Activated CD8-positive, alpha-beta memory T cell treated with anti-CD3 and anti-CD28 coated beads, Interleukin-2, amount 10 ng/mL, durations not matched to agents 7 days and 5 days (primary cell): ENCODE measurements around the gene LRRC23. TPM values are rescaled to one million over a fixed set of nuclear protein-coding genes. Genes with fewer than 3 reads are reported as not detected.
A peak's percentile ranks its signal among the peaks of the same experiment; 100 is the strongest.

Experiments
- ATAC-seq: fragments of 150-1000 bp; cut with Tn5 transposase; one replicate; pipeline ENCODE4 v1.10.0; 2021; ENCODE audit warnings: moderate library complexity
- CTCF ChIA-PET: fragments of 350-600 bp; sonication (Branson Sonifier 250); formaldehyde crosslinking; loops from one replicate; lab custom pipeline; 2021; ENCODE audit warnings: antibody characterized with exemption; lab: Charles Lee
- DNase-seq: peaks from one replicate; pipeline ENCODE4 v3.0.0-alpha.2; 2020
- H3K27ac Mint-ChIP-seq: one replicate; pipeline ENCODE4 v1.8.0; 2021; ENCODE audit warnings: mild to moderate bottlenecking, mixed read lengths
- H3K27me3 Mint-ChIP-seq: one replicate; pipeline ENCODE4 v1.8.0; 2021; ENCODE audit warnings: mixed read lengths
- H3K36me3 Mint-ChIP-seq: one replicate; pipeline ENCODE4 v1.8.0; 2021; ENCODE audit warnings: mild to moderate bottlenecking, mixed read lengths
- H3K4me1 Mint-ChIP-seq: one replicate; pipeline ENCODE4 v1.8.0; 2021; ENCODE audit warnings: mixed read lengths
- H3K4me3 Mint-ChIP-seq: one replicate; pipeline ENCODE4 v1.8.0; 2021; ENCODE audit warnings: mild to moderate bottlenecking, moderate library complexity, mixed read lengths
- H3K9me3 Mint-ChIP-seq: one replicate; pipeline ENCODE4 v1.8.0; 2022; ENCODE audit warnings: low read depth, mixed read lengths
- total RNA-seq, 2 experiments: library from RNA; stranded (reverse); gene quantifications; one replicate each; pipeline ENCODE4 v1.2.3, GENCODE V29; 2021

The LRRC23 gene
- total RNA-seq, 2 experiments from 2014 or later, result 4.9 to 8.7 TPM

DNA sequence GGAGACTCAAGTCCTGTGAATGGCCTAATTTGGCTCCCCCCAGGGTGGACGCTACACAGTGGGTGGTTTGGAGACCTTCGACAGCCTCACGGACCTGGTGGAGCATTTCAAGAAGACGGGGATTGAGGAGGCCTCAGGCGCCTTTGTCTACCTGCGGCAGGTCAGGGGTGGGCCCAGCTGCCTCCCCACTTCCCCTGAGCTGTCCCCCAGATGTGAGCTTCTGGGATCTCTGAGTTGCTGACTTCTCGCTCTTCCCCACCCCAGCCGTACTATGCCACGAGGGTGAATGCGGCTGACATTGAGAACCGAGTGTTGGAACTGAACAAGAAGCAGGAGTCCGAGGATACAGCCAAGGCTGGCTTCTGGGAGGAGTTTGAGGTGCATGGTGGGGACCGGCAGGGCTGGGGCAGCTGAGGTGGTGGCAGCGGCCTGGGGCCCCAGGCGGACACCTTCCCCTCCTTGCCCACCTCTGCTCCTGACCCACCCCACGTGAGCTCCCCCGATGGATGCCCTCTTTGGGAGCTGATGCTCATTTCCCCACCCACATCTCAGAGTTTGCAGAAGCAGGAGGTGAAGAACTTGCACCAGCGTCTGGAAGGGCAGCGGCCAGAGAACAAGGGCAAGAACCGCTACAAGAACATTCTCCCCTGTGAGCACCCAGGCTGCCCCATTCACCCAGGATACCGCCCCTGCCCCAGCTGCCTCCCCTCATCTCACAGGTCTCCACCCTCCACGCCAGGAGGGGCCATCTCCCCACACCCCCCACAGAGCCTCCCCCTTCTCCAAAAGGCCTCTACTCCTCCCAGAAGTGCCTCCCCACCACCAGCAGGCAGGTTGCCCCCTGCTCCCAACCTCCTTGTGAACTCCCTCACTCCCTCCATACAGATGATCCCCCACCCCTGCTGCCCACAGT lies 50.7 kb downstream of the LRRC23 start:
- ATAC-seq (no peak), DNase-seq (peak; percentile 41)
- H3K4me3 Mint-ChIP-seq, result peak overlapping the region; percentile 64
- CTCF ChIA-PET, result interaction anchor here (1.1 to 13.5 kb wide), 5 partner anchors 8 to 83 kb away, joined by 3 to 709 read pairs (median 4); partner anchors contain the start of genes C12orf57, PTPN6 and RNU7-1
- no peaks in the 10 kb centered on the region for H3K27me3 Mint-ChIP-seq
- no peaks in the 10 kb centered on the region for H3K9me3 Mint-ChIP-seq
- H3K4me1 Mint-ChIP-seq, result peaks cover 79% of the 10 kb centered on the region
- H3K27ac Mint-ChIP-seq, result peak overlapping the region; percentile 96
- H3K36me3 Mint-ChIP-seq, result peaks cover 75% of the 10 kb centered on the region

DNA sequence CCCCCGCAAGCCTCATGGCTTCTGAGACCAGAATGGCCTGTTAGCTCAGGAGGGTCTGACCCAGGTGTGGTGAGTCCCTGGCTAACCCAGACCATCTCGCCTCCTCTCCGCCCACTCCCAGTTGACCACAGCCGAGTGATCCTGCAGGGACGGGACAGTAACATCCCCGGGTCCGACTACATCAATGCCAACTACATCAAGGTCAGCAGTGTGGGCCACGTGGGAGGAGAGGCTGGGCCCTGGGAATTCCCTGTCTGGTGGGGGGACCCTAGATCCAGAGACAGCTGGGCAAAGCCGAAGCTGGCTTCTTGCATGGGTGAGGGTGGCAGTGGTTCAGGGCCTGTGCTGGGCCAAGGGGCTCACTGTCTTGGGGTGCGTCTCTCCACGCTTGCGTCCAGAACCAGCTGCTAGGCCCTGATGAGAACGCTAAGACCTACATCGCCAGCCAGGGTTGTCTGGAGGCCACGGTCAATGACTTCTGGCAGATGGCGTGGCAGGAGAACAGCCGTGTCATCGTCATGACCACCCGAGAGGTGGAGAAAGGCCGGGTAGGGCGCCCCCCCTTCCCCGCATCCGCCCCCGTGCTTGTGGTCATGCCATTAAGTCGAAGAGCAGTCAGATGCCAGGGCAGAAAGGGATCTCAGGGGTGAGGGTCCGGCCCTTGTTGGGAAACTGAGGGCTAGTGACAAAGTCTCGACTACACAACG lies 51.6 kb downstream of the LRRC23 start:
- peaks cover 82% of the 10 kb centered on the region for H3K36me3 Mint-ChIP-seq
- DNase-seq (no peak), ATAC-seq (no peak)
- H3K4me1 Mint-ChIP-seq, result peaks cover 81% of the 10 kb centered on the region
- no peaks in the 10 kb centered on the region for H3K9me3 Mint-ChIP-seq
- H3K4me3 Mint-ChIP-seq, result peak overlapping the region; percentile 64
- peak overlapping the region; percentile 96 for H3K27ac Mint-ChIP-seq
- CTCF ChIA-PET, result interaction anchor here (0.7 to 13.5 kb wide), 6 partner anchors 8 to 155 kb away, joined by 3 to 709 read pairs (median 4); partner anchors contain the start of genes C12orf57, PTPN6 and RNU7-1
- no peaks in the 10 kb centered on the region for H3K27me3 Mint-ChIP-seq

DNA sequence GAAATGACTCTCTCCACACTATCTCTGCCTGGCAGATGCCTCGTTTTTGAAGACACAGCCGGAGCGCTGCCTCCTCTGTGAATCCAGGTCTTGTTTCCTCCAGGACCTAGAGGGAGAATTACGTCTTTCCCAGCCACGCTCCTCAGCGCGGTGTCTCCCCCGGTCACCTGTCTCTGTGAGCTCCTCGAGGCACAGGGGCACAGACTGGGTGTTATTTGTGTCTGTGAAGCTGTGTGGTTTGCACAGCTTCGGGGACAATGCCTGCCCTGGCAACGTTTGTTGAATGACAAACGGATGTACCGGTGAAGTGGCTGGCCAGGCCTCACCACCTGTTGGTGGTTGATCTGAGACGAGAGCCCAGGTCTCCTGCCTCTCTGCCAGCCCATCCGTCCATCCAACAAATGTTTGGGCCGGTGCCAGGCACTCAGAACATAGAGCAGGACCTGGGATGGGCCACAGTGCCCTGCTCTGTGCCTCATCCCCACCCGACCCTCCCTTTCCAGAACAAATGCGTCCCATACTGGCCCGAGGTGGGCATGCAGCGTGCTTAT lies 52.6 kb downstream of the LRRC23 start:
- H3K27ac Mint-ChIP-seq, result peak overlapping the region; percentile 96
- peak; percentile 72 for DNase-seq
- no peak for ATAC-seq
- CTCF ChIA-PET, result interaction anchor here (0.7 to 13.5 kb wide), 9 partner anchors 9 to 174 kb away, joined by 3 to 709 read pairs (median 5); partner anchors contain the start of genes C12orf57, C1RL, PTPN6 and RNU7-1
- H3K36me3 Mint-ChIP-seq, result peaks cover 78% of the 10 kb centered on the region
- H3K9me3 Mint-ChIP-seq, result no peaks in the 10 kb centered on the region
- peaks cover 91% of the 10 kb centered on the region for H3K4me1 Mint-ChIP-seq
- no peaks in the 10 kb centered on the region for H3K27me3 Mint-ChIP-seq
- peak overlapping the region; percentile 64 for H3K4me3 Mint-ChIP-seq

DNA sequence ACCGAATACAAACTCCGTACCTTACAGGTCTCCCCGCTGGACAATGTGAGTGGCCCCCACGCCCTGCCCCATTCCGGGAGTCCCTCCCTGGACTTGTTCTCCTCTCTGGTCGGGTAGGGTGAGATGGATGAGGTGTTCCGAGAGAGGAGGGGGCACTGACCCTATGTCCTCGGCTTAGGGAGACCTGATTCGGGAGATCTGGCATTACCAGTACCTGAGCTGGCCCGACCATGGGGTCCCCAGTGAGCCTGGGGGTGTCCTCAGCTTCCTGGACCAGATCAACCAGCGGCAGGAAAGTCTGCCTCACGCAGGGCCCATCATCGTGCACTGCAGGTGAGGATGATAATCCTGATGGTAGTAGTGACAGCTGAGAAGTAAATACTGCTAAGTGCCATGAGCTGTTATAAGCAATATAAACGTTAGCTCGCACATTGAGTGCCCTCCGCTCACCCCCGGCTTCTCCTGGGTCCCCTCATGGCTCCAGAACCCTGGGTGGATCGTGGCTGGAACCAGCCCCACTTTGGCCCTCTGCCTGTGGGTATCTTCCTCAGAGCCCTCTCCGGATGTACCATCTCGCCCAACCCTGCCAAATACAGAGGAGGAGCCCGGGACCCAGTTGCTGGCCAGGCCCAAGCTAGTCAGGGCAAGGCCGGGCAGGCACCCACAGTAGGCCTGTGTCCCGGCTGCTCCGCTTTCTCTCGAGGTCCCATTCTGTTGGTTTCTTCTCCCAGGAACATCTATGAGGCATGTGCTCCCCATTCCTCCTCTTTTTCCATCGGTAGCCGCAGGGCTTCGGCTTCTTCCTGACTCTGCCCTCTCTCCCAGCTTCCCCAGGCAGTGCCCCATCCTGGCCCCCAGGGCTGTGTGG lies 53.4 kb downstream of the LRRC23 start:
- no peaks in the 10 kb centered on the region for H3K27me3 Mint-ChIP-seq

DNA sequence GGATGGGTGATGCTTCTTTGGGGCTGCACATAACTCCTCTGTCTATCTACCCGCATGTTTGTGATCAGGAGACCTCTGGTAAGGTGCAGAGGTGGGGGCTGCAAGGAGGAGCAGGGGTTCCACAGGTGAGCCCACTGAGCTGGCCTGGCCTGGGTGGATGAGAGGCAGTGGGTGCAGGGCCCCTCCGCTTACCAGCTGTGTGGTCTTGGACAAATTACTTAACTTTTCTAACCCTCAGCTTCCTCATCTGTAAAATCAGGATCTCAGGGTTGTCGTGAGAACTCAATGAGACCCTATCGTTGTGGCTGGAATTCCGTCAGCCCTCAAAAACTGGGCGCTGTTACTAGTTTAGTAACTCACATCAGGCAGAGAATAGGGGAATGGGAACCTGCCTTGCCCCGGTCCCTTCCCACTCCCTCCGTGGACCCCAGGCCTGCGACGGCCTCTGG lies 54.0 kb downstream of the LRRC23 start:
- Mint-ChIP-seq H3K36me3 (peaks cover 68% of the 10 kb centered on the region), H3K27me3 (no peaks in the 10 kb centered on the region), H3K4me1 (peaks cover 89% of the 10 kb centered on the region), H3K27ac (peak overlapping the region; percentile 96), H3K9me3 (no peaks in the 10 kb centered on the region), H3K4me3 (peak overlapping the region; percentile 79)
- DNase-seq (peak; percentile 46), ATAC-seq (no peak)
- CTCF ChIA-PET, result interaction anchor here (1.0 to 13.5 kb wide), 9 partner anchors 11 to 152 kb away, joined by 4 to 709 read pairs (median 8); partner anchors contain the start of genes ATN1, C12orf57, C1RL and LRRC23

More for the DNA sequence above, 53.4 kb downstream of the LRRC23 start:
- DNase-seq (no peak), ATAC-seq (no peak)
- Mint-ChIP-seq H3K36me3 (peaks cover 71% of the 10 kb centered on the region), H3K9me3 (no peaks in the 10 kb centered on the region), H3K4me3 (peak overlapping the region; percentile 79), H3K27ac (peak overlapping the region; percentile 96), H3K4me1 (peaks cover 94% of the 10 kb centered on the region)
- CTCF ChIA-PET, result interaction anchor here (0.9 to 13.5 kb wide), 13 partner anchors 8 to 173 kb away, joined by 3 to 709 read pairs (median 8); partner anchors contain the start of genes ATN1, C12orf57, C1RL and LRRC23

DNA sequence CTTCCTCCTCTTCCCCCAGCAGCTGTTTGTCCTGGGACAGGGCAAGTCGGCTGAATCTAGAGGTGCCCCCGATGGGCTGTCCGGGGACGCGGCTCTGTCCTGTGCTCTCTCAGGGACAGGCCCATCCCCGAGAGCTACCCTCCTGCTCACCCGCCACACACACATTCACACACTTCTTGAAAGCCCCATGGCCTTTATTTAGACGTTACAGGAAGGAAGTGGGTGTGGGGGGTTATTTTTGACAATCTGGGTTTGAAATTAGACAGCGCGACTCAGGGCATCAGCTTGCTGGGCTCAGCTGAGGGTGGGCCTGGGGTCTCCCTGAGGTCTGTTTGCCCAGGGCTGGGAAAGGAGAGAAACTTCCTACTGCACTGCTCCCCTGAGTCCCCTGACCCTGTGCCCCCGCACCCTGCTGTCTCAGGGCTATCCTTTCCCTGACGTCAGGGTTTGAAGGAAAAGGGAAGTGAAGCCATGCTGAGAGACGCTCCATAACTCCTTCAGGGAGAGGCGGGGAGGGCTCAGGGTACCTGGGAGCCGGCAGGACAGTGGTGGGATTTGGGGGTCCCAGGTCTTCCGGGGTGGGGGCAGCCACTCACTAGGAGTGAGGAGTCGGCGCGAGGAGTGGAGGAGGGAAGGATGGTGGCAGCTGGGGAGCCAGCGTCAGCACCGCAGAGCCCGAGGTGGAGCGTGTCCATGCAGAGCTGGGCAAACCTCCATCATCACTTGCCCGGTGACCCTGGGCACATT lies 54.6 kb downstream of the LRRC23 start:
- CTCF ChIA-PET, result interaction anchor here (1.0 to 13.5 kb wide), 8 partner anchors 10 to 152 kb away, joined by 4 to 709 read pairs (median 10); partner anchors contain the start of genes ATN1, C12orf57, C1RL and LRRC23
- peak; percentile 87 for DNase-seq
- peaks cover 63% of the 10 kb centered on the region for H3K36me3 Mint-ChIP-seq

DNA sequence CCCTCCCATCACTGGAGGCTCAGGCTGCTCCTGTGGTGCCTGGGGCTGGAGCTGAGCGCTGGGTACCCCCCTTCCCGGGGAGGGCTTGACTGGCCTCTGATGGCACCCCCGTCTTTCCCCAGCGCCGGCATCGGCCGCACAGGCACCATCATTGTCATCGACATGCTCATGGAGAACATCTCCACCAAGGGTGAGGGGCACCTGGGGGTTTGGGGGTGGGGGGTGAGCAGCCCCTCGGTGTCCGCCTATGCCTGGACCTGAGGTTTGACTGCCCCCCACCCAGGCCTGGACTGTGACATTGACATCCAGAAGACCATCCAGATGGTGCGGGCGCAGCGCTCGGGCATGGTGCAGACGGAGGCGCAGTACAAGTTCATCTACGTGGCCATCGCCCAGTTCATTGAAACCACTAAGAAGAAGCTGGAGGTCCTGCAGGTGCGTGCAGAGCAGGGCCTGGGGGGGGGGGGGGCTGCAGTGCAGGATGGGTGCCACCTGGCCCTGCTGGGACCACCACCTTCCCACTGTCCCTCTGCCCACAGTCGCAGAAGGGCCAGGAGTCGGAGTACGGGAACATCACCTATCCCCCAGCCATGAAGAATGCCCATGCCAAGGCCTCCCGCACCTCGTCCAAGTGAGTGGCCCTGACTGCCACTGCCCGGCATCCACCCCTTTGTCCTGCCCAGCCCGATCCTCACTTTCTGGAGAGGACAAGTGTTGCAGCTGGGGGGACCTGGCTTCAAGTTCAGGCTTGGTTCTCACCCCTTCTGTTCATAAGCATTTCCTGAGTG lies 55.4 kb downstream of the LRRC23 start:
- peaks cover 82% of the 10 kb centered on the region for H3K4me1 Mint-ChIP-seq
- H3K4me3 Mint-ChIP-seq, result peak overlapping the region; percentile 79
- CTCF ChIA-PET, result interaction anchor here (1.3 to 13.5 kb wide), 11 partner anchors 9 to 206 kb away, joined by 3 to 709 read pairs (median 8); partner anchors contain the start of genes ATN1, C12orf57, PTPN6 and RNU7-1
- peak overlapping the region; percentile 96 for H3K27ac Mint-ChIP-seq
- peaks cover 60% of the 10 kb centered on the region for H3K36me3 Mint-ChIP-seq
- H3K27me3 Mint-ChIP-seq, result no peaks in the 10 kb centered on the region
- ATAC-seq, result no peak
- no peak for DNase-seq
- no peaks in the 10 kb centered on the region for H3K9me3 Mint-ChIP-seq

More for the DNA sequence above, 54.6 kb downstream of the LRRC23 start:
- Mint-ChIP-seq H3K4me3 (peak overlapping the region; percentile 79), H3K27ac (peak overlapping the region; percentile 96), H3K27me3 (no peaks in the 10 kb centered on the region), H3K4me1 (peaks cover 84% of the 10 kb centered on the region), H3K9me3 (no peaks in the 10 kb centered on the region)
- ATAC-seq, result peak; percentile 61

DNA sequence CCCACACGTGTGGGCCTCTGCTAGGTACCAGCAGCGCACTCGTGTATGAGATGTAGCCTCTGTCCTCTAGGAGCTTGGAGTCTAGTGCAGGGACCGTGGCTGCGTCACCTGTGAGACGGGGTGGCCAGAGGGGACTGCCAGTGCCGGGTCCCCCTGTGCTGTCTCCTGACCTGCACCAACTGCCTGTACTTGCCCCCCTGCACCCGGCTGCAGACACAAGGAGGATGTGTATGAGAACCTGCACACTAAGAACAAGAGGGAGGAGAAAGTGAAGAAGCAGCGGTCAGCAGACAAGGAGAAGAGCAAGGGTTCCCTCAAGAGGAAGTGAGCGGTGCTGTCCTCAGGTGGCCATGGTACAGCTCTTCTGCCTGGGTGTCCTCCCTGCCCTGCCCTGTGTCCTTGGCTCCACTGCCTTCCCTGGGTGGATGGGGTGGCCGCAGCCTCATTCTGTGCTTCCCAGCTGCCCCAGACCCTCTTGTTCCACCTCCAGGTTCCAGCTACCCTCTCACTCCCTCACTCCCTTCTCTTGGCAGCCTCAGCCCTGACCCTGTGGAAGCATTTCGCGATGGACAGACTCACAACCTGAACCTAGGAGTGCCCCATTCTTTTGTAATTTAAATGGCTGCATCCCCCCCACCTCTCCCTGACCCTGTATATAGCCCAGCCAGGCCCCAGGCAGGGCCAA lies 56.1 kb downstream of the LRRC23 start:
- Mint-ChIP-seq H3K36me3 (peaks cover 61% of the 10 kb centered on the region), H3K27me3 (no peaks in the 10 kb centered on the region), H3K4me3 (peak overlapping the region; percentile 61), H3K4me1 (peaks cover 82% of the 10 kb centered on the region), H3K27ac (peak overlapping the region; percentile 96), H3K9me3 (no peaks in the 10 kb centered on the region)
- peak; percentile 85 for DNase-seq
- ATAC-seq, result peak; percentile 37
- CTCF ChIA-PET, result interaction anchor here (0.9 to 13.5 kb wide), 13 partner anchors 16 to 207 kb away, joined by 3 to 709 read pairs (median 6); partner anchors contain the start of genes ATN1, C12orf57, LPCAT3 and PTPN6

DNA sequence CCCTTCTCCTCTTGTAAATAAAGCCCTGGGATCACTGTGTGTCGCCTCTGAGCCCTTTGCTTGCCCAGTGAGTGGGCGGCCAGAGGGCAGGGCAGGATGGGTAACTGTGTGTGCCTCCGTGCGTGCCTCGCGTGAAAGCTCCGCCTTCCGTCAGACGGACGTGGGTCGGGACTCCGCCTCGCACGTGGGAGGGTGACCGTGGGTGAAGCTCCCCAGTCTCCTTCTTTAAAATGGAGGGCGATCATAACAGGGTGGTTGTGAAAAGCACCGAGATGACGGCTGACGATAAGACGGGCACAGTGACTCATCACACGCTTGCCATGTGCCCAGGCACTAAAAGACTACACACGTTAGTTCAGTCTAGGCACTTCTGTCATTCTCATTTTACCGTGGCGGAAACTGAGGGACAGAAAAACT lies 56.7 kb downstream of the LRRC23 start:
- H3K36me3 Mint-ChIP-seq, result peaks cover 59% of the 10 kb centered on the region
- CTCF ChIA-PET, result interaction anchor here (0.8 to 13.5 kb wide), 14 partner anchors 16 to 207 kb away, joined by 3 to 709 read pairs (median 4); partner anchors contain the start of genes ATN1, C12orf57, ENO2 and LPCAT3
- peak overlapping the region; percentile 96 for H3K27ac Mint-ChIP-seq
- peak; percentile 59 for ATAC-seq
- no peaks in the 10 kb centered on the region for H3K9me3 Mint-ChIP-seq
- H3K4me3 Mint-ChIP-seq, result peak overlapping the region; percentile 61
- DNase-seq, result peak; percentile 88
- H3K4me1 Mint-ChIP-seq, result peaks cover 78% of the 10 kb centered on the region
- H3K27me3 Mint-ChIP-seq, result no peaks in the 10 kb centered on the region

DNA sequence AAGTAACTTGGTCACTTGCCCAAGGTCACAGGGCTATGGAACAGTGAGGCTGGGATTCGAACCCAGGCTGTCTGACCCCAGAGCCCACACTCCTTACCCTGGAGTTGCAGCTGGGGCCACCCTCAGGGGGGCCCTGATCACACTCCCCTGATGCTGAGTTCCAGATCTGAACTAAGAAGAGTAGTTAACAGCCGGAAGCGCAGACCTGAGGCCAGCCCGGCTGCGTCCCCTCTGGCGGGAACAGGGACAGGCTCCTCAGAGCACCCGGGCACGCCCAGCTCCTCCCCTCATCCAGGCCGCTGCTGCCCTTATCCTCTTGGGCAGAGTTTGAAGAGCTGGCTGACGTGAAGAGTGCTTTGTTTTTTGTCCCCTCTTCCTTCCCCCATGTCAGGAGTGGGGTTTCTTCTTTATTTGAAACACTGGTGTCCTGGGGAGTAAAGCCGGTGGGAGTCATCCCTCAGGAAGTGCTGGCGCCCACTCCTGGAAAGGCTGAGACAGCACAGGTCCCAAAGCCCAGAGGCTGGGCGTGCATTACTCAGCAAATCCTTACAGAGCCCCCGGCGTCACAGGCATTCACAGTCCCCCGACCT lies 57.2 kb downstream of the LRRC23 start:
- ATAC-seq, result peak; percentile 29
- Mint-ChIP-seq H3K27me3 (no peaks in the 10 kb centered on the region), H3K9me3 (no peaks in the 10 kb centered on the region), H3K4me3 (peak overlapping the region; percentile 61), H3K36me3 (peaks cover 57% of the 10 kb centered on the region), H3K27ac (peak overlapping the region; percentile 96), H3K4me1 (peaks cover 75% of the 10 kb centered on the region)
- DNase-seq, result peak; percentile 76
- CTCF ChIA-PET, result interaction anchor here (0.8 to 13.5 kb wide), 13 partner anchors 17 to 151 kb away, joined by 3 to 709 read pairs (median 5); partner anchors contain the start of genes ATN1, C12orf57, ENO2 and LPCAT3
